Tibial nerve (tissue), 4 donors: Measurements from ENCODE around the gene SEMA3F. TPM values are rescaled to one million over a fixed set of nuclear protein-coding genes. Genes with fewer than 3 reads are reported as not detected.

ENCODE experiments used
- DNase-seq, 2 donors: peaks; one replicate each; pipeline ENCODE4 v3.0.0-alpha.2; 2019; ENCODE audit warnings: low spot score in 2 of 2
- H3K27ac ChIP-seq, 4 donors: fragments of 200-600 bp; sonication (generic) in 3 of 4; one replicate each; pipeline ENCODE4 v1.5.1; 2017 to 2019; ENCODE audit warnings: mild to moderate bottlenecking in 1 of 4
- H3K27me3 ChIP-seq, 2 donors: fragments of 200-600 bp; sonication (generic) in 1 of 2; one replicate each; pipeline versions ENCODE4 v1.5.1 to v1.6.0; 2017 to 2019
- H3K36me3 ChIP-seq, 3 donors: fragments of 200-600 bp; sonication (generic); one replicate each; pipeline ENCODE4 v1.5.1; 2018 to 2019
- H3K4me1 ChIP-seq, 4 donors: fragments of 200-600 bp; sonication (generic) in 3 of 4; one replicate each; pipeline ENCODE4 v1.5.1; 2017 to 2019
- H3K4me3 ChIP-seq, 4 donors: fragments of 200-600 bp; sonication (generic) in 3 of 4; one replicate each; pipeline ENCODE4 v1.5.1; 2017 to 2019; ENCODE audit warnings: mild to moderate bottlenecking in 1 of 4, moderate library complexity in 1 of 4
- H3K9me3 ChIP-seq, 4 donors: fragments of 200-600 bp; sonication (generic) in 3 of 4; one replicate each; pipeline ENCODE4 v1.5.1; 2017 to 2019
- EP300 ChIP-seq, 2 donors: sonication (generic); formaldehyde crosslinking; IDR thresholded peaks; one replicate each; pipeline ENCODE4 v1.6.1; 2017; ENCODE audit warnings: antibody characterized with exemption in 2 of 2, mild to moderate bottlenecking in 1 of 2
- POLR2A ChIP-seq, 2 donors: fragments of 450-650 bp; IDR thresholded peaks; one replicate each; pipeline ENCODE4 v1.6.1; 2017; ENCODE audit warnings: antibody characterized with exemption in 2 of 2, mild to moderate bottlenecking in 2 of 2, moderate library complexity in 2 of 2
- WGBS, 2 donors: methylation state at CpG; one replicate each; pipeline ENCODE4 v1.1.5; 2018; 5-methylcytosine and 5-hydroxymethylcytosine counted together
- total RNA-seq, 4 donors: library from RNA; depleted of rRNA; stranded (reverse); fragments of >200 nt; gene quantifications; one replicate each; pipeline ENCODE4 v1.1.0, GENCODE V29; 2016
- TF ChIP-seq, protein P1 (sequence below), 5 experiments: fragments of 200-600 bp in 3 of 5; fragments of 450-650 bp in 2 of 5; sonication (generic) in 3 of 5; IDR thresholded peaks; one replicate each; pipeline ENCODE4 v1.5.1; 2016 to 2019; ENCODE audit warnings: antibody characterized with exemption in 5 of 5, mild to moderate bottlenecking in 3 of 5, moderate library complexity in 2 of 5

Gene SEMA3F
- total RNA-seq, 4 donors from 2014 or later, result 14.4 to 58.5 (median 17.4) TPM

GRCh38 chr3:50213373-50213772 lies 58.2 kb downstream of the SEMA3F start:
- Histone ChIP-seq H3K9me3 (no peaks in the 10 kb centered on the region), H3K4me1 (peaks cover 0 to 31% (median 9%) of the 10 kb centered on the region in 4 donors), H3K27ac (peak overlapping the region in 3 of 4 donors; percentile 29 to 80 (median 75)), H3K27me3 (no peaks in the 10 kb centered on the region), H3K4me3 (no peak overlapping the region), H3K36me3 (peaks cover 0 to 3% (median 0%) of the 10 kb centered on the region in 3 donors)
- TF ChIP-seq EP300 (IDR thresholded peaks at IDR 0.05) (peak in 1 of 2 donors; percentile 24), POLR2A (IDR thresholded peaks at IDR 0.05) (no peak)
- TF ChIP-seq, protein P1, sequence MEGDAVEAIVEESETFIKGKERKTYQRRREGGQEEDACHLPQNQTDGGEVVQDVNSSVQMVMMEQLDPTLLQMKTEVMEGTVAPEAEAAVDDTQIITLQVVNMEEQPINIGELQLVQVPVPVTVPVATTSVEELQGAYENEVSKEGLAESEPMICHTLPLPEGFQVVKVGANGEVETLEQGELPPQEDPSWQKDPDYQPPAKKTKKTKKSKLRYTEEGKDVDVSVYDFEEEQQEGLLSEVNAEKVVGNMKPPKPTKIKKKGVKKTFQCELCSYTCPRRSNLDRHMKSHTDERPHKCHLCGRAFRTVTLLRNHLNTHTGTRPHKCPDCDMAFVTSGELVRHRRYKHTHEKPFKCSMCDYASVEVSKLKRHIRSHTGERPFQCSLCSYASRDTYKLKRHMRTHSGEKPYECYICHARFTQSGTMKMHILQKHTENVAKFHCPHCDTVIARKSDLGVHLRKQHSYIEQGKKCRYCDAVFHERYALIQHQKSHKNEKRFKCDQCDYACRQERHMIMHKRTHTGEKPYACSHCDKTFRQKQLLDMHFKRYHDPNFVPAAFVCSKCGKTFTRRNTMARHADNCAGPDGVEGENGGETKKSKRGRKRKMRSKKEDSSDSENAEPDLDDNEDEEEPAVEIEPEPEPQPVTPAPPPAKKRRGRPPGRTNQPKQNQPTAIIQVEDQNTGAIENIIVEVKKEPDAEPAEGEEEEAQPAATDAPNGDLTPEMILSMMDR (IDR thresholded peaks at IDR 0.05), result no peak
- WGBS, 2 donors, result 35 to 62% methylated on average over 9 to 12 of the region's 12 CpGs
- no peak for DNase-seq

DNA sequence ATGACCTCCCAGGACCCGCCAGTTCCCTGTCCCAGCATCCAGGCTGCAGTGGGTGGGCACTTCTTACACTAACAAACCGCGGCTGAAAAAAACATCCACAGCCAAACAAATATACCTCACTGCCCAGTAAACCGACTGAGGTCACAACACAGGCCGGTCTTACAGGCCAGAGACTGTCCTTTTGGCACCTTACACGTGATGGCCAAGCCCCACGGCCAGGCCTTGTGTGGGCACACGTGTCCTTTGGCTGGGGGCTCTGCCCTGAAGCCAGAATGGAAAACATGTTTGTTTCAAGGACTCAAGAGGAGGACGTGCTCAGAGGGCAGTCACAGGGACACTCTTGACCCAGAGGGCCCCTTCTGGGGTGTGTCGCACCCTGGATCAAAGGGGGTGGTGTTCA lies 59.7 kb downstream of the SEMA3F start:
- no peaks in the 10 kb centered on the region for H3K9me3 ChIP-seq
- no peak overlapping the region for H3K4me3 ChIP-seq
- no peak for TF ChIP-seq EP300 (IDR thresholded peaks at IDR 0.05)
- TF ChIP-seq, protein P1 (IDR thresholded peaks at IDR 0.05), result no peak
- no peak for TF ChIP-seq POLR2A (IDR thresholded peaks at IDR 0.05)
- H3K27me3 ChIP-seq, result no peaks in the 10 kb centered on the region
- H3K36me3 ChIP-seq, result peaks cover 0 to 8% (median 0%) of the 10 kb centered on the region in 3 donors
- H3K27ac ChIP-seq, result peak overlapping the region in 1 of 4 donors; percentile 44
- 58 to 68% methylated on average over 10 of the region's 10 CpGs for WGBS, 2 donors
- DNase-seq, result no peak
- peaks cover 0 to 31% (median 9%) of the 10 kb centered on the region in 4 donors for H3K4me1 ChIP-seq

GRCh38 chr3:50215529-50215928 lies 60.4 kb downstream of the SEMA3F start:
- TF ChIP-seq, protein P1 (IDR thresholded peaks at IDR 0.05), result no peak
- no peak for TF ChIP-seq EP300 (IDR thresholded peaks at IDR 0.05)
- no peak for TF ChIP-seq POLR2A (IDR thresholded peaks at IDR 0.05)
- Histone ChIP-seq H3K36me3 (peaks cover 0 to 8% (median 0%) of the 10 kb centered on the region in 3 donors), H3K9me3 (no peaks in the 10 kb centered on the region), H3K27me3 (no peaks in the 10 kb centered on the region), H3K27ac (peak overlapping the region in 1 of 4 donors; percentile 38), H3K4me3 (no peak overlapping the region), H3K4me1 (peaks cover 0 to 37% (median 9%) of the 10 kb centered on the region in 4 donors)
- DNase-seq, result no peak
- 70 to 80% methylated on average over 5 to 9 of the region's 9 CpGs for WGBS, 2 donors

DNA sequence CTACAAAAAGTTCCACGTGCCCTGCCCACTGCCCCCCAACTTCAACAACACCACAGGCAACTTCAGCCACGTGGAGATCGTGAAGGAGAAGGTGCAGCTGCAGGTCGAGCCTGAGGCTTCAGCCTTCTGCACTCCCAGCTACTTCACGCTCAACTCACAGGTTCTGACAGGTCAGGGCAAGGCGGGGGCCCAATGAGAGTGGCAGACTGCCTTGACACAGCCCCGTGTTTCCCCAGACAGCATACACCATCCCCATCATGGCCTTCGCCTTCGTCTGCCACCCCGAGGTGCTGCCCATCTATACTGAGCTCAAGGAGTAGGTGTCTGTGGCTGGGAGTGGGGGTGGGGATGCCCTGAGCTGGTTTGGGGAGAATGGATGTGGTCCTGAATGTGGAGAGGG lies 62.6 kb downstream of the SEMA3F start:
- Histone ChIP-seq H3K27me3 (no peaks in the 10 kb centered on the region), H3K4me3 (no peak overlapping the region), H3K27ac (no peak overlapping the region), H3K4me1 (peaks cover 0 to 29% (median 5%) of the 10 kb centered on the region in 4 donors), H3K36me3 (peaks cover 0 to 8% (median 0%) of the 10 kb centered on the region in 3 donors), H3K9me3 (no peaks in the 10 kb centered on the region)
- DNase-seq, result no peak
- 76 to 84% methylated on average over 10 of the region's 10 CpGs for WGBS, 2 donors
- no peak for TF ChIP-seq EP300 (IDR thresholded peaks at IDR 0.05)
- no peak for TF ChIP-seq POLR2A (IDR thresholded peaks at IDR 0.05)
- TF ChIP-seq, protein P1 (IDR thresholded peaks at IDR 0.05), result no peak

- Histone ChIP-seq H3K9me3 (no peaks in the 10 kb centered on the region), H3K4me3 (no peak overlapping the region), H3K36me3 (peaks cover 0 to 8% (median 0%) of the 10 kb centered on the region in 3 donors), H3K27ac (no peak overlapping the region), H3K27me3 (no peaks in the 10 kb centered on the region), H3K4me1 (peaks cover 0 to 21% (median 2%) of the 10 kb centered on the region in 4 donors)
- DNase-seq, result no peak
- 94 to 95% methylated on average over 11 to 15 of the region's 17 CpGs for WGBS, 2 donors
- TF ChIP-seq, protein P1 (IDR thresholded peaks at IDR 0.05), result no peak
- no peak for TF ChIP-seq POLR2A (IDR thresholded peaks at IDR 0.05)
- no peak for TF ChIP-seq EP300 (IDR thresholded peaks at IDR 0.05)
Measured at GRCh38 chr3:50218448-50218847, 63.3 kb downstream of the SEMA3F start.
